OCI-LY7 (cell line): ENCODE results near the gene IFT80. TPM values are rescaled to one million over a fixed set of nuclear protein-coding genes. Genes with fewer than 3 reads are reported as not detected.

ENCODE experiments used
- BruUV-seq: library from RNA; stranded (reverse); fragments of 400-500 nt; replicated peaks from 2 replicates; lab custom pipeline; 2021; lab: Mats Ljungman, UMichigan
- CTCF ChIA-PET: fragments of 300-600 bp; sonication (Branson Sonifier 250); formaldehyde crosslinking; loops from one replicate; lab custom pipeline; 2022; ENCODE audit warnings: antibody characterized with exemption; ENCODE audit not compliant: unreplicated experiment; lab: Charles Lee
- POLR2A ChIA-PET: fragments of 300-600 bp; sonication (Branson Sonifier 250); formaldehyde crosslinking; loops from one replicate; lab custom pipeline; 2022; ENCODE audit warnings: antibody characterized with exemption; lab: Charles Lee
- DNase-seq: peaks from one replicate; pipeline ENCODE4 v3.0.0-alpha.2; 2015; ENCODE audit warnings: low spot score
- H2AFZ ChIP-seq: fragments of 200-600 bp; sonication (generic), shearing (Covaris generic); 2 replicates; pipeline ENCODE4 v1.6.1; 2014; ENCODE audit warnings: mild to moderate bottlenecking, antibody characterized with exemption, low read length, moderate library complexity
- H3K27ac ChIP-seq: fragments of 200-600 bp; sonication (generic); 2 replicates; pipeline ENCODE4 v1.5.1; 2014; ENCODE audit warnings: mixed run types, low read depth, mild to moderate bottlenecking, moderate library complexity, low read length, inconsistent platforms; ENCODE audit not compliant: poor library complexity, severe bottlenecking
- H3K36me3 ChIP-seq: fragments of 200-600 bp; sonication (generic); 2 replicates; pipeline ENCODE4 v1.6.1; 2014; ENCODE audit warnings: mild to moderate bottlenecking, antibody characterized with exemption, low read length, moderate library complexity, mixed read lengths; ENCODE audit not compliant: insufficient read depth
- H3K4me1 ChIP-seq: fragments of 200-600 bp; sonication (generic); 2 replicates; pipeline ENCODE4 v1.5.1; 2014; ENCODE audit warnings: mild to moderate bottlenecking, low read length; ENCODE audit not compliant: insufficient read depth, poor library complexity, severe bottlenecking
- H3K4me2 ChIP-seq: fragments of 200-600 bp; sonication (generic); 2 replicates; pipeline ENCODE4 v1.6.1; 2014; ENCODE audit warnings: mild to moderate bottlenecking, low read length
- H3K4me3 ChIP-seq: fragments of 200-600 bp; sonication (generic); 2 replicates; pipeline ENCODE4 v1.5.1; 2014; ENCODE audit warnings: mild to moderate bottlenecking, low read depth, low read length; ENCODE audit not compliant: poor library complexity, severe bottlenecking
- H3K79me2 ChIP-seq: fragments of 200-600 bp; sonication (generic); 2 replicates; pipeline ENCODE4 v1.6.1; 2016; ENCODE audit warnings: low read depth, mild to moderate bottlenecking, low read length, moderate library complexity, mixed read lengths; ENCODE audit not compliant: insufficient read depth
- H3K9me2 ChIP-seq: fragments of 200-600 bp; sonication (generic); 2 replicates; pipeline ENCODE4 v1.6.1; 2016; ENCODE audit warnings: mild to moderate bottlenecking, low read length, mixed read lengths; ENCODE audit not compliant: insufficient read depth
- H3K9me3 ChIP-seq: fragments of 200-600 bp; sonication (generic); 2 replicates; pipeline ENCODE4 v1.6.1; 2014; ENCODE audit warnings: mild to moderate bottlenecking, mixed run types, low read length, mixed read lengths
- H4K20me1 ChIP-seq: fragments of 200-600 bp; sonication (generic); 2 replicates; pipeline ENCODE4 v1.6.1; 2014; ENCODE audit warnings: mild to moderate bottlenecking, antibody characterized with exemption, low read length, moderate library complexity, mixed read lengths; ENCODE audit not compliant: insufficient read depth
- EZH2phosphoT487 ChIP-seq: fragments of 200-600 bp; sonication (generic); IDR thresholded peaks from 2 replicates; pipeline ENCODE4 v1.6.1; 2018; ENCODE audit warnings: low read depth, borderline replicate concordance, mild to moderate bottlenecking, mixed run types, antibody characterized with exemption, low read length, moderate library complexity, mixed read lengths
- intact Hi-C: fragments of 100-400 bp; cut with micrococcal nuclease; formaldehyde crosslinking; loops from one replicate; pipeline ENCODE4 v1.10.0; 2022; ENCODE audit not compliant: unreplicated experiment
- total RNA-seq, 2 experiments: library from RNA; depleted of rRNA in 1 of 2; stranded (reverse); fragments of >200 nt in 1 of 2; shearing (Covaris generic) in 1 of 2; gene quantifications; 2 replicates each; pipeline ENCODE4 v1.2.3, GENCODE V29; 2014 to 2022
- TF ChIP-seq, protein P1 (sequence below): fragments of 200-600 bp; sonication (generic); conservative IDR thresholded peaks from 2 replicates; pipeline ENCODE4 v1.5.1; 2014; ENCODE audit warnings: mild to moderate bottlenecking, antibody characterized with exemption, low read length, moderate library complexity, mixed read lengths

The IFT80 gene
- total RNA-seq, 2 experiments from 2014 or later: 33.5 to 49.5 TPM

DNA sequence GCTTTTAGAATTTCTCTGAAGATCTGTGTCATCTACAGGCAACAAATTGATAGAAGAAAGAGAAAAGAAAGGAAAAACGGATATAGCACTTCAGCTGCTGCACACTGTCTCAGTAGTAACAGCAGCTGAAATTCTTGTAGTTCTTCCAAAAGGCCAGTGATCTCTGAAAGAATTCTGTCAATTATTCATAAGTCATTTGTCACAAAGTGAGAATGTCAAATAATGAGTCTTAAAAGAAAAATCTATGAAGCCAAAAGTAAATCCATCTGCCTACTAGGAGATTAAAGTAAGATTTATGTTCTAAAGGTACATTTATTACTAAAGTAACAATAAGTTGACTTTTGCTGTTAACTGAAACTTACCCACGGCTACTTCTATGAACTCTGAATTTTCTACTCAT is 24.6 kb downstream of the IFT80 start:
- Histone ChIP-seq H3K36me3 (peaks cover 45% of the 10 kb centered on the region), H3K9me2 (no peaks in the 10 kb centered on the region), H3K79me2 (no peaks in the 10 kb centered on the region), H3K27ac (no peak overlapping the region), H4K20me1 (no peaks in the 10 kb centered on the region), H3K4me1 (peaks cover 6% of the 10 kb centered on the region), H2AFZ (no peak overlapping the region), H3K9me3 (no peaks in the 10 kb centered on the region), H3K4me2 (no peak overlapping the region), H3K4me3 (no peak overlapping the region)
- no TSS peak for BruUV-seq
- no peak for TF ChIP-seq EZH2phosphoT487
- TF ChIP-seq, protein P1, sequence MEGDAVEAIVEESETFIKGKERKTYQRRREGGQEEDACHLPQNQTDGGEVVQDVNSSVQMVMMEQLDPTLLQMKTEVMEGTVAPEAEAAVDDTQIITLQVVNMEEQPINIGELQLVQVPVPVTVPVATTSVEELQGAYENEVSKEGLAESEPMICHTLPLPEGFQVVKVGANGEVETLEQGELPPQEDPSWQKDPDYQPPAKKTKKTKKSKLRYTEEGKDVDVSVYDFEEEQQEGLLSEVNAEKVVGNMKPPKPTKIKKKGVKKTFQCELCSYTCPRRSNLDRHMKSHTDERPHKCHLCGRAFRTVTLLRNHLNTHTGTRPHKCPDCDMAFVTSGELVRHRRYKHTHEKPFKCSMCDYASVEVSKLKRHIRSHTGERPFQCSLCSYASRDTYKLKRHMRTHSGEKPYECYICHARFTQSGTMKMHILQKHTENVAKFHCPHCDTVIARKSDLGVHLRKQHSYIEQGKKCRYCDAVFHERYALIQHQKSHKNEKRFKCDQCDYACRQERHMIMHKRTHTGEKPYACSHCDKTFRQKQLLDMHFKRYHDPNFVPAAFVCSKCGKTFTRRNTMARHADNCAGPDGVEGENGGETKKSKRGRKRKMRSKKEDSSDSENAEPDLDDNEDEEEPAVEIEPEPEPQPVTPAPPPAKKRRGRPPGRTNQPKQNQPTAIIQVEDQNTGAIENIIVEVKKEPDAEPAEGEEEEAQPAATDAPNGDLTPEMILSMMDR: no peak
- CTCF ChIA-PET: no interaction called here
- intact Hi-C loops: no loop called here
- POLR2A ChIA-PET: interaction anchor here (0.6 to 0.7 kb wide), 3 partner anchors 11 to 900 kb away, joined by 3 to 5 read pairs (median 3); no protein-coding TSS in a partner anchor
- DNase-seq: no peak

DNA sequence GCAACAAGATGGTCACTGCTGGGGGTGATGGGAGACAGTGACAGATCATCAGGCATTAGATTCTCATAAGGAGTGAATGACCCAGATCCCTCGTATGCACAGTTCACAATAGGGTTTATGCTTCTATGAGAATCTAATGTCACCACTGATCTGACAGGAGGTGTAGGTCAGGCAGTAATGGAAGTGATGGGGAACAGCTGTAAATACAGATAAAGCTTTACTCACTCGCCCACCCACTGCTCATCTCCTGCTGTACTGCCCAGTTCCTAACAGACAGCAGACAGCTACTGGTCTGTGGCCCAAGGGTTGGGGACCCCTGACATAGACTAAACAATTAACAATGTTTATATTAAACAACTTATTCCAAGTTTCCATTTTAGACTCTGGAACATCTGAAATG is 25.4 kb downstream of the IFT80 start:
- Histone ChIP-seq H4K20me1 (no peaks in the 10 kb centered on the region), H3K27ac (no peak overlapping the region), H3K79me2 (no peaks in the 10 kb centered on the region), H3K9me3 (no peaks in the 10 kb centered on the region), H3K36me3 (peaks cover 43% of the 10 kb centered on the region), H3K9me2 (no peaks in the 10 kb centered on the region), H3K4me1 (peaks cover 14% of the 10 kb centered on the region), H3K4me3 (no peak overlapping the region), H2AFZ (no peak overlapping the region), H3K4me2 (no peak overlapping the region)
- no TSS peak for BruUV-seq
- ChIA-PET CTCF (no interaction called here), POLR2A (no interaction called here)
- TF ChIP-seq, protein P1: no peak
- TF ChIP-seq EZH2phosphoT487: no peak
- DNase-seq: no peak
- intact Hi-C loops: no loop called here

DNA sequence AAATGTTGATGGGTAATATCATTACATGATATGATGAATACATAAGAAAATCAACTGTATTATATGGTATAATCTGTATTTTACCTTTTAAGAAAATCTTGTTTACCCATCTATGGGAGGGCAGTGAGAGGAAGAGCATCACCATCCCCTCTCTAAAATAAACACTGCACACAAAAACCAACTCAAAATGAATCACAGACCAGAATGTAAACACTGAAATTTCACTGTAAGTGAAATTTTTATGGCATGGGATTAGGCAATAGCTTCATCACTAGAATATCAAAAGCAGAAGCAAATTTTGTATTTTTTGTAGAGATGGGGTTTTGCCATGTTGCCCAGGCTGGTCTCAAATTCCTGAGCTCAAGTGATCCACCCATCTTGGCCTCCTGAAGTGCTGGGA is 26.2 kb downstream of the IFT80 start:
- no peaks in the 10 kb centered on the region for H3K79me2 ChIP-seq
- POLR2A ChIA-PET: no interaction called here
- H3K9me2 ChIP-seq: no peaks in the 10 kb centered on the region
- no peak overlapping the region for H2AFZ ChIP-seq
- peaks cover 14% of the 10 kb centered on the region for H3K4me1 ChIP-seq
- H3K9me3 ChIP-seq: no peaks in the 10 kb centered on the region
- H3K36me3 ChIP-seq: peaks cover 45% of the 10 kb centered on the region
- TF ChIP-seq, protein P1: no peak
- no peak for TF ChIP-seq EZH2phosphoT487
- H3K4me3 ChIP-seq: no peak overlapping the region
- H4K20me1 ChIP-seq: no peaks in the 10 kb centered on the region
- intact Hi-C loops: no loop called here
- CTCF ChIA-PET: no interaction called here
- DNase-seq: no peak
- no TSS peak for BruUV-seq
- no peak overlapping the region for H3K27ac ChIP-seq
- H3K4me2 ChIP-seq: no peak overlapping the region
